HepG2 (cell line): ENCODE results near the gene ZDHHC13. TPM values are rescaled to one million over a fixed set of nuclear protein-coding genes. Genes with fewer than 3 reads are reported as not detected.

Source experiments
- ATAC-seq: fragments of 200-7000 bp; cut with Tn5 transposase; 3 replicates; pipeline ENCODE4 v1.9.1; 2020; ENCODE audit warnings: mild to moderate bottlenecking, moderate library complexity
- BruUV-seq: library from RNA; stranded (reverse); fragments of 400-500 nt; replicated peaks from 2 replicates; lab custom pipeline; 2021; lab: Mats Ljungman, UMichigan
- CTCF ChIA-PET: fragments of 300-600 bp; formaldehyde crosslinking; extraction: SDS; loops from one replicate; lab custom pipeline; 2021; ENCODE audit warnings: low total read pairs, inconsistent platforms, low intra/inter-chr PET ratio; lab: Yijun Ruan, JAX
- POLR2A ChIA-PET: fragments of 350-600 bp; sonication (Branson Sonifier 250); formaldehyde crosslinking; loops from one replicate; lab custom pipeline; 2020; ENCODE audit warnings: antibody characterized with exemption, inconsistent platforms; lab: Yijun Ruan, JAX
- DNase-seq: peaks from one replicate; pipeline ENCODE4 v3.0.0-alpha.2; 2015; ENCODE audit warnings: low spot score
- FAIRE-seq: peaks from 3 replicates; lab custom pipeline; 2011; peaks lifted over from hg19 to GRCh38; lab: Jason Lieb, UNC
- H2AFZ ChIP-seq: one replicate; pipeline ENCODE4 v1.6.1; 2011; ENCODE audit warnings: low read length, inconsistent platforms
- H3K27ac ChIP-seq: fragments of 300-600 bp; 3 replicates; pipeline ENCODE4 v1.8.0; 2011; ENCODE audit warnings: mixed run types, mild to moderate bottlenecking, mixed read lengths, low read length, inconsistent platforms; ENCODE audit not compliant: insufficient read depth; ENCODE audit errors: extremely low read length
- H3K27me3 ChIP-seq, 2 experiments: fragments of 200-600 bp in 1 of 2; 2 replicates in 1 of 2; 3 replicates in 1 of 2; pipeline versions ENCODE4 v1.6.0 to v1.8.0; 2011; ENCODE audit warnings: low read length in 2 of 2, mild to moderate bottlenecking in 2 of 2, moderate library complexity in 2 of 2, inconsistent platforms in 1 of 2; ENCODE audit not compliant: insufficient read depth in 2 of 2, control insufficient read depth in 1 of 2
- H3K36me3 ChIP-seq, 2 experiments: fragments of 200-600 bp in 1 of 2; replicated peaks in 1 of 2; 2 replicates in 1 of 2; 3 replicates in 1 of 2; pipeline versions ENCODE4 v1.5.1 to v1.8.0; 2011; ENCODE audit warnings: low read length in 2 of 2, inconsistent platforms in 1 of 2; ENCODE audit not compliant: insufficient read depth in 2 of 2, control insufficient read depth in 1 of 2
- H3K4me1 ChIP-seq: 2 replicates; pipeline ENCODE4 v1.5.1; 2012; ENCODE audit warnings: low read length, inconsistent platforms; ENCODE audit not compliant: insufficient read depth
- H3K4me2 ChIP-seq: 2 replicates; pipeline ENCODE4 v1.6.0; 2011; ENCODE audit warnings: low read depth, low read length, inconsistent platforms
- H3K4me3 ChIP-seq, 3 experiments: fragments of 200-600 bp in 1 of 3; sonication (generic), shearing (Covaris generic) in 1 of 3; replicated peaks in 1 of 3; 2 replicates each; pipeline ENCODE4 v1.5.1; 2011 to 2016; ENCODE audit warnings: low read length in 3 of 3, inconsistent platforms in 2 of 3, low read depth in 2 of 3, mild to moderate bottlenecking in 2 of 3, control low read depth in 1 of 3, mixed read lengths in 1 of 3; ENCODE audit not compliant: insufficient read depth in 1 of 3
- H3K79me2 ChIP-seq: one replicate; pipeline ENCODE4 v1.6.1; 2011; ENCODE audit warnings: low read length, inconsistent platforms; ENCODE audit not compliant: insufficient read depth
- H3K9ac ChIP-seq: 2 replicates; pipeline ENCODE4 v1.6.0; 2011; ENCODE audit warnings: mild to moderate bottlenecking, low read depth, low read length, inconsistent platforms; ENCODE audit not compliant: insufficient read depth
- H3K9me3 ChIP-seq: 2 replicates; pipeline ENCODE4 v1.5.1; 2012; ENCODE audit warnings: mild to moderate bottlenecking, low read length
- H4K20me1 ChIP-seq: 2 replicates; pipeline ENCODE4 v1.6.0; 2011; ENCODE audit warnings: inconsistent platforms, mild to moderate bottlenecking, low read length, moderate library complexity; ENCODE audit not compliant: insufficient read depth
- DMAP1 ChIP-seq: IDR thresholded peaks from 2 replicates; pipeline ENCODE4 v1.6.1; 2016
- MZF1 ChIP-seq: sonication (generic); formaldehyde crosslinking; IDR thresholded peaks from 2 replicates; pipeline ENCODE4 v1.8.1; 2023; ENCODE audit warnings: mild to moderate bottlenecking, missing genetic modification reagents, borderline replicate concordance
- NCOA5 ChIP-seq: sonication (generic); formaldehyde crosslinking; IDR thresholded peaks from 2 replicates; pipeline ENCODE4 v1.4.0; 2020; ENCODE audit warnings: missing genetic modification reagents
- SMAD3 ChIP-seq: sonication (generic); formaldehyde crosslinking; IDR thresholded peaks from 2 replicates; pipeline ENCODE4 v1.4.0; 2020; ENCODE audit warnings: missing genetic modification reagents
- TFDP2 ChIP-seq: sonication (generic); formaldehyde crosslinking; IDR thresholded peaks from 2 replicates; pipeline ENCODE4 v1.4.0; 2020; ENCODE audit warnings: missing genetic modification reagents
- THYN1 ChIP-seq: sonication (generic); formaldehyde crosslinking; IDR thresholded peaks from 2 replicates; pipeline ENCODE4 v1.8.1; 2023; ENCODE audit warnings: low read depth, mild to moderate bottlenecking, moderate library complexity, missing genetic modification reagents, borderline replicate concordance
- ZNF17 ChIP-seq: sonication (generic); formaldehyde crosslinking; IDR thresholded peaks from 2 replicates; pipeline ENCODE4 v1.5.0; 2020; ENCODE audit warnings: mild to moderate bottlenecking, missing genetic modification reagents
- ZNF574 ChIP-seq: sonication (generic); formaldehyde crosslinking; IDR thresholded peaks from 2 replicates; pipeline ENCODE4 v1.4.0; 2020; ENCODE audit warnings: missing genetic modification reagents
- ZNF720 ChIP-seq: sonication (generic); formaldehyde crosslinking; IDR thresholded peaks from 2 replicates; pipeline ENCODE4 v1.4.0; 2020; ENCODE audit warnings: missing genetic modification reagents
- WGBS: methylation state at CpG from one replicate; pipeline ENCODE4 v1.1.6; 2017; ENCODE audit warnings: low lambda C conversion rate; 5-methylcytosine and 5-hydroxymethylcytosine counted together
- in situ Hi-C: cut with HindIII; loops from 2 replicates; pipeline ENCODE4 v1.10.0; 2017; ENCODE audit warnings: low pct_unique_long_range_greater_than_20kb; ENCODE audit not compliant: extremely low pct_ligation_motif_present
- intact Hi-C: fragments of 100-400 bp; cut with micrococcal nuclease; formaldehyde crosslinking; loops from one replicate; pipeline ENCODE4 v1.10.0; 2022; ENCODE audit not compliant: unreplicated experiment
- polyA plus RNA-seq, 8 experiments: library from polyadenylated mRNA; depleted of rRNA in 3 of 8; stranded (reverse) in 7 of 8; unstranded in 1 of 8; fragments of >200 nt; fragmentation: Illumina TruSeq in 4 of 8; extraction: Trizol in 4 of 8; gene quantifications; 2 replicates each; pipeline versions ENCODE4 v1.2.1 to v1.2.3, GENCODE V29; 2011 to 2016; ENCODE audit warnings: low read depth in 4 of 8, missing spikeins in 1 of 8, mixed read lengths in 1 of 8; ENCODE audit not compliant: insufficient read depth in 1 of 8
- total RNA-seq, 5 experiments: library from RNA; depleted of rRNA; stranded (reverse); fragments of >200 nt; fragmentation: Illumina TruSeq; extraction: Trizol; gene quantifications; 2 replicates each; pipeline ENCODE4 v1.2.3, GENCODE V29; 2016; ENCODE audit warnings: low read depth in 1 of 5

ZDHHC13 gene
- total and polyA plus RNA-seq, 2 of the 13 experiments (the other 11 are each of a cell fraction or from before 2014, with no cell fraction given), result 10.9 to 11.8 TPM

DNA sequence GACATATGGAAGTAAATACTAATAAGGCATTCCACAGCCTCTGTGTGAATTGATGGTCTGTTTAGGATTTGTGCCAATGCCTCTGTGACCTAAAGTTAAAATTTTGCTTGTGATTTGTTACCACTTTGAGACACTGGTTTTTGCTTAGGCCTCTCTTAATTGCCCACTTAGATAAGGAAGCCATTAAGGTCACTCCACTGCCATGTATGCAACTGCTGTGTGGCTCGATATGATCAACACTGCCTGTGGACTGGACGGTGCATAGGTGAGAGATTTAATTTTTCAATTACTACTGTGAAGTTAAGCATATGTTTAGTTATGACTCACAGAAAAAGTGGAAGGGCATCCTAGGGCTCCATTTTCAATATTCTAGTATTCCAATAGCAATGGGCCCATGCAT is 47.9 kb downstream of the ZDHHC13 start:
- no peak for ATAC-seq
- no TSS peak for BruUV-seq

More for the DNA sequence above, 47.9 kb downstream of the ZDHHC13 start:
- H3K27ac ChIP-seq, result no peak overlapping the region
- CTCF ChIA-PET, result no interaction called here
- no peaks in the 10 kb centered on the region for H3K79me2 ChIP-seq
- peaks cover 3 to 15% of the 10 kb centered on the region in 2 experiments; a peak in 4 of 5 replicates for H3K36me3 ChIP-seq
- no peak for TF ChIP-seq NCOA5 (CRISPR knock-in tag)
- TF ChIP-seq DMAP1 (CRISPR knock-in tag), result no peak
- no peak for TF ChIP-seq ZNF720 (CRISPR knock-in tag)
- TF ChIP-seq MZF1, result no peak
- TF ChIP-seq THYN1 (CRISPR knock-in tag), result no peak
- no peak for TF ChIP-seq ZNF17 (CRISPR knock-in tag)
- TF ChIP-seq SMAD3, result no peak
- no peak for TF ChIP-seq ZNF574 (CRISPR knock-in tag)
- no peak for TF ChIP-seq TFDP2 (CRISPR knock-in tag)
- intact Hi-C loops, result no loop called here
- H3K27me3 ChIP-seq, result no peaks in the 10 kb centered on the region; a peak in 1 of 5 replicates
- in situ Hi-C loops, result no loop called here
- H3K4me3 ChIP-seq, result no peak overlapping the region
- FAIRE-seq (no peak), DNase-seq (no peak)
- H3K9ac ChIP-seq, result no peak overlapping the region
- H3K4me1 ChIP-seq, result no peaks in the 10 kb centered on the region
- POLR2A ChIA-PET, result no interaction called here
- H3K9me3 ChIP-seq, result no peaks in the 10 kb centered on the region
- no peak overlapping the region for H3K4me2 ChIP-seq
- 93% methylated on average over 2 of the region's 2 CpGs for WGBS
- no peaks in the 10 kb centered on the region for H4K20me1 ChIP-seq
- no peak overlapping the region for H2AFZ ChIP-seq
